Central memory CD8-positive, alpha-beta T cell (primary cell): ENCODE measurements around the gene TBC1D17.

ENCODE experiments used
- ATAC-seq: fragments of 150-1000 bp; cut with Tn5 transposase; replicated peaks from 2 replicates; pipeline ENCODE4 v1.10.0; 2022; ENCODE audit warnings: mild to moderate bottlenecking, moderate FRiP score, moderate number of reproducible peaks; ENCODE audit not compliant: poor library complexity, severe bottlenecking; ENCODE audit errors: extremely low read depth
- DNase-seq, 2 donors: peaks; one replicate each; pipeline ENCODE4 v3.0.0; 2021; ENCODE audit warnings: low spot score in 2 of 2
- H3K27ac Mint-ChIP-seq: one replicate; pipeline ENCODE4 v1.8.0; 2022; ENCODE audit warnings: low read depth, mild to moderate bottlenecking, moderate library complexity, mixed read lengths
- H3K27me3 Mint-ChIP-seq: one replicate; pipeline ENCODE4 v1.8.0; 2022; ENCODE audit warnings: mixed read lengths
- H3K36me3 Mint-ChIP-seq: one replicate; pipeline ENCODE4 v1.8.0; 2022; ENCODE audit warnings: mild to moderate bottlenecking, moderate library complexity, mixed read lengths; ENCODE audit not compliant: insufficient read depth
- H3K4me1 Mint-ChIP-seq: one replicate; pipeline ENCODE4 v1.8.0; 2022; ENCODE audit warnings: mixed read lengths
- H3K4me3 Mint-ChIP-seq: one replicate; pipeline ENCODE4 v1.8.0; 2022; ENCODE audit warnings: mild to moderate bottlenecking, moderate library complexity, mixed read lengths
- H3K9me3 Mint-ChIP-seq: one replicate; pipeline ENCODE4 v1.8.0; 2022; ENCODE audit warnings: mixed read lengths

Gene TBC1D17

GRCh38 chr19:49850487-49851342 lies 26.8 kb upstream of the TBC1D17 start, which contains the start of gene PTOV1:
Gene PTOV1 (plus strand): TSS chr19:49851159.
- peak within 1 kb of the TSS; percentile 74 for H3K27ac Mint-ChIP-seq
- peaks cover 38% of the 10 kb centered on the region for H3K4me1 Mint-ChIP-seq
- peak; percentile 89 for ATAC-seq
- DNase-seq: peak; percentile 78 to 86
- peak within 1 kb of the TSS; percentile 85 for H3K4me3 Mint-ChIP-seq
- H3K27me3 Mint-ChIP-seq: no peaks in the 10 kb centered on the region
- peaks cover 5% of the 10 kb centered on the region for H3K9me3 Mint-ChIP-seq
- H3K36me3 Mint-ChIP-seq: peaks cover 14% of the 10 kb centered on the region

DNA sequence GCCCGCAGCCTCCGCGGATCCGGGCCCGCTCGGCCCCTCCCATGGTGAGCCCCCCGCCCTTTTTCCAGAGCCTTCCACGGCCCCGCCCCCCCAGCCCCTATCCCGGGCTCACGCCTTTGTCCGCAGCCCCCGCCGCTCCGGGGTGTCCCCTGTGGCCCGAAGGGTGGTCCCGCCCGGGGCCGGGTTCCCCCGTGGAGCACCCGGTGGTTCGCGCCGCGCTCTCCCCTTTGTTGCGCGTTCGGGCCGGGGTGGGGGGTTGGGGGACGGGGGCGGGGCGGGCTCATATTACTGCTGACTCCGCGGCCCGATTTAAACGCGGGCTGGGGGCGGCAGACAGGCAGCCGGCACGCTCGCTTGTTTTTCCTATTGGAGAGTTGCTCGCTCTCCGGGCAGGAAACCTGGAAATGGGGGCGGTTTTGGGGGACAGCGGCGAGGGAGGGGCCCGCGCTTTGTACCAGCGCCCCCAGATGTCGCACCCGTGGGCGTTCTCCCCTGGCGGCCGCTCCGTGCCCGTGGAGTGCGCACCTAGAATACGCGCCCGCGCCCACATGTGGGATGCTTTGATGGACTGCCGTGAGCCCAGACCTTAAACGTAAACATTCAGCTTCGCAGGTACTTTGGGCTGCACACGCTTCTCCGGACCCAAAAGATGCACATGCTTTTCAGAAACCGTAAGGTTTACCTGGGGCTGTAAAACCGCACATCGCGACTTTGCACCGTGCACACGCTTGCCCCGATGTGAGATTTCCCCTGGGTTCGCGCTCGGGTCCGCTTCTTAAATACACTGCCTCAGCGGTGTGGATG lies 25.8 kb upstream of the TBC1D17 start:
- peaks cover 5% of the 10 kb centered on the region for H3K9me3 Mint-ChIP-seq
- ATAC-seq (no peak), DNase-seq (no peak)
- H3K4me1 Mint-ChIP-seq: peaks cover 38% of the 10 kb centered on the region
- peaks cover 17% of the 10 kb centered on the region for H3K36me3 Mint-ChIP-seq
- peak overlapping the region; percentile 69 for H3K27ac Mint-ChIP-seq
- peak overlapping the region; percentile 85 for H3K4me3 Mint-ChIP-seq
- H3K27me3 Mint-ChIP-seq: no peaks in the 10 kb centered on the region

DNA sequence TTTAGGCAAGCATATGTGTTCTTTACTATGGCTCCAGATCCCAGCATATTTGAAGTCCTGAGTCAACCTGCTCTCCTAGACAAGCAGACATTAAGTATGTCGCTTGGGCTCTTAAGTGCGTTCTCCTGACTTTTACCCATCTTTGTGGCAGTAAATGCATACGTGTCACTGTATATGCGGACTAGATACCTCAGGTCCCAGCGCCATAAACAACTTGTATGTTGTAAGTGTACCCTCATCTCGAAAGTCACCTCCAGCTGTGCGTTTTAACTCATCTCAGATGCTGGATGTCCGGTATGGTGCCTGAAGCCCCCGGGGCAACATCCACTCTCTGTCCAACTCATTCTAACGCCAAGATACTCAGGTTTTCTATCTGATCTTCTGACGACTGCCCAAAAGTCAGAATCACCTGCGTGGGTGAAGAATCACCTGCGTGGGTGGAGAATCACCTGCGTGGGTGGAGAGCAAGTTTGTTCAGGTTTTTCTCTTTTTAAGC lies 24.8 kb upstream of the TBC1D17 start:
- ATAC-seq (no peak), DNase-seq (no peak)
- H3K27ac Mint-ChIP-seq: peak overlapping the region; percentile 69
- H3K27me3 Mint-ChIP-seq: no peaks in the 10 kb centered on the region
- H3K36me3 Mint-ChIP-seq: peaks cover 16% of the 10 kb centered on the region
- H3K9me3 Mint-ChIP-seq: peaks cover 5% of the 10 kb centered on the region
- peaks cover 38% of the 10 kb centered on the region for H3K4me1 Mint-ChIP-seq
- peak overlapping the region; percentile 85 for H3K4me3 Mint-ChIP-seq

DNA sequence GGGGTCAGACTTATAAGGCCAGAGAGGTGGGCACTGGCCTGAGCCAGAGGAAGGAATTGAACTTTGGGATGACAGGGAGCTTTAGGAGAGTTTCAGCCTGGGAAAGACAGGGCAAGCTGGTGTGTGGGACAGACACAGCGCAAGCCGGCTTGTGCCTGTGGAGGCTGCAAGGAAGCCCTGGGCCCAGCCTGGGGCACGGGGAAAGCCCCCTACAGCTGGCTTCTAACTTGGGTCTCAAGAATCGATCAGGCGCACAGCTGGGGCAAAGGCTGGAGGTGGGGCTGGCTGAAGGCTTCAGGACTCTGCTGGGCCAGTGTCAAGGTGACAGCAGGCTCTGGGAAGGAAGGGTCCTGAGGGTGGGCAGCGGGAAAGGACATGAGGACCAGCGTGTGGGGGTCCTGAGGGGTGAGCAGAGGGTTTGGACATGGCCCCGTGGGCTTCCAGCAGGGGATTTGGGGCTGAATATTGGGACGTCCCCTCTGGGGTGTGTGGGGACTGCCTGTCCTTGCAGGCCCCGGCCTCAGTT lies 23.6 kb upstream of the TBC1D17 start:
- Mint-ChIP-seq H3K4me1 (peaks cover 27% of the 10 kb centered on the region), H3K9me3 (peaks cover 4% of the 10 kb centered on the region), H3K36me3 (peaks cover 21% of the 10 kb centered on the region), H3K27me3 (no peaks in the 10 kb centered on the region), H3K27ac (no peak overlapping the region), H3K4me3 (peak overlapping the region; percentile 3)
- DNase-seq: no peak
- no peak for ATAC-seq

DNA sequence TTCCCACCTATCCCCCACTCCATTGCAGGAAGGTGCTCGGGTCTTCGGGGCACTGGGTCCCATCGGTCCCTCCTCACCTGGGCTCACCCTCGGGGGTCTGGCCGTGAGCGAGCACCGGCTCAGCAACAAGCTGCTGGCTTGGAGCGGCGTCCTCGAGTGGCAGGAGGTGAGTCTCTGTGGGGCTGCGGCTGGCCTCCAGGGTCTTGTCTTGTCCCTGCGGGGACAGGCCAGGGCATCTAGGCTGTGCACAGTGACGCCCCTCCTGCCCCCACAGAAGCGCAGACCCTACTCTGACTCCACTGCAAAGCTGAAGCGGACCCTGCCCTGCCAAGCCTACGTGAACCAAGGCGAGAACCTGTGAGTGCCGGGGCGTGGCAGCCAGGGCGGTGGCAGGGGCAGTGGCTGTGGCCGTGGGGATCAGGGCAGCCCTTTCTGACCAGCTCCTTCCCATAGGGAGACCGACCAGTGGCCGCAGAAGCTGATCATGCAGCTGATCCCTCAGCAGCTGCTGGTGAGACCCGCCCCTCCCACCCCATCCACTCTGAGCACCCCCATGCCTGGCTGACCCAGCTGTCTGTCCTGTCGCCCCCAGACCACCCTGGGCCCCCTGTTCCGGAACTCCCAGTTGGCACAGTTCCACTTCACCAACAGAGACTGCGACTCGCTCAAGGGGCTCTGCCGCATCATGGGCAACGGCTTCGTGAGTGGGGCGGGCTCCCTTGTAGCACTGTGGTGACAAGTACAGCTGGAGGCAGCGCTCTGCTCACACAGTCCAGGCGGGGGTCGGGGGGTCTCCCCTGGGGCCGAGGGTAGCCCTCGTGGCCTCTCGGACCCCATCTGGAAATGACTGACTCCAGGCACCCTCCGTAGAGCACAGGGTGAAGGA lies 22.9 kb upstream of the TBC1D17 start:
- H3K36me3 Mint-ChIP-seq: peaks cover 21% of the 10 kb centered on the region
- no peak for DNase-seq
- H3K27ac Mint-ChIP-seq: peak overlapping the region; percentile 79
- no peak overlapping the region for H3K4me3 Mint-ChIP-seq
- ATAC-seq: no peak
- peaks cover 22% of the 10 kb centered on the region for H3K4me1 Mint-ChIP-seq
- H3K9me3 Mint-ChIP-seq: no peaks in the 10 kb centered on the region
- no peaks in the 10 kb centered on the region for H3K27me3 Mint-ChIP-seq

DNA sequence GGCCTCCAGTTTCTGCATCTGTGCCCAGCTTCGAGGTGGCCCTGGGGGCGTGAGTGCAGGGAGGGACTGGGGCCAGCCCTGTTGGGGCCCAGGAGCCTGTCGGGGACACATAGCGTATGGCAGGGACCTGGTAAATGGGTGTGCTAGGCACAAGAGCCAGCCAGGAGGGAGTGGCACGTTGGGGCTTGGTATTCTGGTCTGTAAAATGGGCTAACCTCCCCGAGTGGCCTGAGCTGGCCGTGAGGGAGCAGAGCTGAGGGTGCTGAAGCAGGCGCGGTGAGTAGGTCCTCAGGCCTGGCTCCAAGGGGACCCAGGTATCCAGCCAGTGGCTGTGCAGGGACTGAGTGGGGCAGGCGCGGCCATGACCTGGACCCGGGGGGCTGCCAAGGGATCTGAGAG lies 22.2 kb upstream of the TBC1D17 start:
- H3K4me3 Mint-ChIP-seq: no peak overlapping the region
- peaks cover 21% of the 10 kb centered on the region for H3K36me3 Mint-ChIP-seq
- DNase-seq: no peak
- no peaks in the 10 kb centered on the region for H3K27me3 Mint-ChIP-seq
- H3K27ac Mint-ChIP-seq: peak overlapping the region; percentile 79
- ATAC-seq: no peak
- peaks cover 16% of the 10 kb centered on the region for H3K4me1 Mint-ChIP-seq
- H3K9me3 Mint-ChIP-seq: no peaks in the 10 kb centered on the region

DNA sequence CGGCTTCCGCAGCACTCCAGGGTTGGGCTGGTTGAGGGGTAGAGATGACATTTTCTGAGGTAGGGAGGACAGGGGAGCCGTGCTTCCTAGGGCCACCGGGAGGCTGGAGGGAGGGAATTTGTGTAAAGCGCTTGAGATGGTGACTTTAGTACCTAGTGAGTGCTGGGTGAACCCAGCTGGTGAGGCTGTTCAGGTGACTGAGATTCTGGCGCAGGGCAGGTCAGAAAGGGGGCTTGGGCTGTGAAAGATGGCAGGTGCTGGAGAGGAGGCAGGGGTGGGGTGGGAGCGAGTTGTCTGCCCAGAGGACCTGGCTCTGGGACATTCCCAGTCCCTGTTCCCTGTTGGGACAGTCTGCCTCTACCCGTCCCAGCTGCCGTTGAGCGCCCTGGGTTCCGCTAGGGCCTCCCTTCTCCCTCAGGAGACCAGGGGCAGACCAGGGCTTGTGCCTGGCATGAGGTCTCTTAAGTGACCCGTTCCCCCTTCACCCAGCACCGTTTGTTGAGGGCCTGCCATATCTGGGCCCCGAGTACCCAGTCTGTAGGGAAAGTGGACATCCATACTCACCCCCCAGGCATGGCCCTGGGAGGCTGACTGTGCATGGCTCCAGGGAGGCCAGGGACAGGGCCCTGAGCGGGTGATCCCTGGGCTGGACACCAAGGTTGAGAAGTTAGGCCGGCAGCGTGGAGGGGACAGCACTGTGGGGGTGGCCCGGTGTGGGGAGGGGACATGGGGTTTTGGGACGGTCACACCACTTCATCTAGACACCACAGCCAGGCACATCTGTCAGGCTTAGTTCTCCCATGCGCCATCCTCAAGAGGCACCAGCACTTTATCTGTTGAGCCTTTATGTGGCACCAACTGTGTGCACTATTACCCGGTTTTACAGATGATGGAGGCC lies 21.6 kb upstream of the TBC1D17 start:
- Mint-ChIP-seq H3K27me3 (no peaks in the 10 kb centered on the region), H3K36me3 (peaks cover 22% of the 10 kb centered on the region), H3K4me1 (peaks cover 11% of the 10 kb centered on the region), H3K27ac (peak overlapping the region; percentile 79), H3K9me3 (no peaks in the 10 kb centered on the region), H3K4me3 (no peak overlapping the region)
- DNase-seq (no peak), ATAC-seq (no peak)

GRCh38 chr19:49856574-49857021 lies 20.9 kb upstream of the TBC1D17 start:
- Mint-ChIP-seq H3K27me3 (no peaks in the 10 kb centered on the region), H3K9me3 (no peaks in the 10 kb centered on the region), H3K27ac (peak overlapping the region; percentile 79), H3K4me1 (peaks cover 11% of the 10 kb centered on the region), H3K36me3 (peaks cover 24% of the 10 kb centered on the region), H3K4me3 (no peak overlapping the region)
- no peak for DNase-seq
- ATAC-seq: no peak

DNA sequence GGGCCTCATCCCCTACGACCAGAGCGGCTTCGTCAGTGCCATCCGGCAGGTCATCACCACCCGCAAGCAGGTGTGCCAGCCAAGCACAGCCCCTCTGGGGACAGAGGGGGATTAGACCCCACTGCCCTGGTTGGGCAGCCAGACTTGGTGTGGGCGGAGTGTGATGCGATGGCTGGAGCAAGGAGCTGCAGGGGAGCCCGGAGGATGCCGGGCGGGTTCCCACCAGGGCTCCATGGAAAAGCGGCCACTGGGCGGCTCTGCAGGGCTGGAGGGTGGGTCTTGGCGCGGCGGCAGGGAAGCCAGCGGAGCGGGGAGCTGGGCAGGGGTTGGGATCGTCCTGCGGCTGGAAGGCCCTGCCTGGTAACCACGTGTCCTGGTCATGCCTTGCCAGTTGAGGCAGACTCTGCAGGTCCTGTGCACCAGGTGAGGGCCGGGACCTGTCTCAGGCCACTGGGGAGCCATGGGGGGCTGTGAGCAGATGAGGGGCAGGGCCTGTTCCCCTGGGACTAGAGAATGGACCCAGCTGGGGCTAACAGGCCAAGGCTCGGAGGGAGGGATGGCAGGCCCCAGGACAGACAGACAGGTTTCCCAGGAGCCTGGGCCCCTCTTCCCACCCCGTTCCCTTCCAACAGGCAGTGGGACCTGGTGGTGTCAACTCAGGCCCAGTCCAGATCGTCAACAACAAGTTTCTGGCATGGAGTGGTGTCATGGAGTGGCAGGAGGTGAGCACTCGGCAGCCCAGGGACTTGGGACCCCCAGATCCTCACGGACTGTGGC lies 20.3 kb upstream of the TBC1D17 start:
- H3K4me3 Mint-ChIP-seq: no peak overlapping the region
- H3K27me3 Mint-ChIP-seq: no peaks in the 10 kb centered on the region
- peaks cover 22% of the 10 kb centered on the region for H3K36me3 Mint-ChIP-seq
- H3K4me1 Mint-ChIP-seq: peaks cover 7% of the 10 kb centered on the region
- ATAC-seq (no peak), DNase-seq (no peak)
- H3K9me3 Mint-ChIP-seq: no peaks in the 10 kb centered on the region
- no peak overlapping the region for H3K27ac Mint-ChIP-seq

DNA sequence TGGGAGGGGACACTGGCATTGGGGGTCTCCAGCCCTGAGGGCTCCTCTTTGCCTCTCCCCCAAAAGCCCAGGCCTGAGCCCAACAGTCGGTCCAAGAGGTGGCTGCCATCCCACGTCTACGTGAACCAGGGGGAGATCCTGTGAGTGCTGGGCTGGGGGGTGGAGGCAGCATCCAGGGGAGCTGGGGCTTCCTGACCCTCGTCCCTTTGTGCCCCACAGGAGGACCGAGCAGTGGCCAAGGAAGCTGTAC lies 19.7 kb upstream of the TBC1D17 start:
- H3K36me3 Mint-ChIP-seq: peaks cover 19% of the 10 kb centered on the region
- H3K27me3 Mint-ChIP-seq: no peaks in the 10 kb centered on the region
- no peaks in the 10 kb centered on the region for H3K9me3 Mint-ChIP-seq
- no peak for ATAC-seq
- no peak overlapping the region for H3K27ac Mint-ChIP-seq
- H3K4me3 Mint-ChIP-seq: no peak overlapping the region
- DNase-seq: no peak
- peaks cover 2% of the 10 kb centered on the region for H3K4me1 Mint-ChIP-seq
